ENCODE data around the gene CNTRL. TPM values are rescaled to one million over a fixed set of nuclear protein-coding genes. Genes with fewer than 3 reads are reported as not detected.
"Not testable (repeated sequence)": the region's sequence is repeated elsewhere in the genome, so short reads cannot be mapped to it uniquely, and the experiment has no call there.

CNTRL gene
- total RNA-seq, 1 donor from 2014 or later: 86.2 TPM

DNA sequence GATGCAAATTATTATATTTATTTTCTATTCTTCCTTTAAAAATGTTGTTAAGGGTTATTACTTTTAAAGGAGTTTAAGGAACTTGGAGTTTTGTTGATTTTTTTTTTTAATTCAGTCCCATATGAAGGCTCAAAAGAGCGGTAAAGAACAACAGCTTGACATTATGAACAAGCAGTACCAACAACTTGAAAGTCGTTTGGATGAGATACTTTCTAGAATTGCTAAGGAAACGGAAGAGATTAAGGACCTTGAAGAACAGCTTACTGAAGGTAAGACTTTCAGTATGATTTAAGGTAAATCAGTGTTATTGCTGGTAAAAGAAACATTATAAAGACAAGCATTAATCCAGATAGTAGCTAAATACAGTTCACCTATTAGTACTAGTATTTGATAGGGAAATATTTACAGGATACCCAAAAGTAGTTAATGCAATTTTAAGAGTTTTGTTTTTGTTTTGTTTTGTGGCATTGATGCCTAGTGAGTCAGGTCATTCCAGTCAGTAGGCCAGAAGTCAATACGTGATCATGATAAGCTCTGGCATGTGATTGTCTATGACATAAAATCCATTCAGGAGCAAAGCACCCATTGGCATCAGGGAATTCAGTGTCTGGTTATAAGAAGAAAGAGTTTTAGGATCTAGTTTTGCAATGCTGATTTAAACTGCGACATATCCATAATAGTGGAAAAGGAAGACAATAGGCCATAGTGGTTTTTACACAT is 49.2 kb downstream of the CNTRL start:
- intact Hi-C loops (cut with micrococcal nuclease): loop anchor here (5.0 kb wide), 2 partner anchors 33 to 542 kb away; partner anchors contain the start of gene CDK5RAP2

DNA sequence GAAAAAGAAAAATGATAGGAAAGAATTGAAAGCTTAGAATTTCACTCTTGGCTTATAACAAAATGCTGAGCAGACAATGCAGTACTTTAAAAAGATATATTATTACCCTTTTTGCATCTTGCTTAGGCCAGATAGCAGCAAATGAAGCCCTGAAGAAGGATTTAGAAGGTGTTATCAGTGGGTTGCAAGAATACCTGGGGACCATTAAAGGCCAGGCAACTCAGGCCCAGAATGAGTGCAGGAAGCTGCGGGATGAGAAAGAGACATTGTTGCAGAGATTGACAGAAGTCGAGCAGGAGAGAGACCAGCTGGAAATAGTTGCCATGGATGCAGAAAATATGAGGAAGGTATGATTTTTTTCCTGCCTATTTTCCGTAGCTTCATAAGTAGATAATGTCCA is 50.8 kb downstream of the CNTRL start:
- intact Hi-C loops (cut with micrococcal nuclease): no loop called here

DNA sequence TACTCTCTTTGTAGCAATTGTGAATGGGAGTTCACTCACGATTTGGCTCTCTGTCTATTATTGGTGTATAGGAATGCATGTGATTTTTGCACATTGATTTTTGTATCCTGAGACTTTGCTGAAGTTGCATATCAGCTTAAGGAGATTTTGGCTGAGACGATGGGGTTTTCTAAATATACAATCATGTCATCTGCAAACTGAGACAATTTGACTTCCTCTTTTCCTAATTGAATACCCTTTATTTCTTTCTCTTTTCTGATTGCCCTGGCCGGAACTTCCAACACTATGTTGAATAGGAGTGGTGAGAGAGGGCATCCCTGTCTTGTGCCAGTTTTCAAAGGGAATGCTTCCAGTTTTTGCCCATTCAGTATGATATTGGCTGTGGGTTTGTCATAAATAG is 54.6 kb downstream of the CNTRL start:
- intact Hi-C loops (cut with micrococcal nuclease): not testable (repeated sequence)

DNA sequence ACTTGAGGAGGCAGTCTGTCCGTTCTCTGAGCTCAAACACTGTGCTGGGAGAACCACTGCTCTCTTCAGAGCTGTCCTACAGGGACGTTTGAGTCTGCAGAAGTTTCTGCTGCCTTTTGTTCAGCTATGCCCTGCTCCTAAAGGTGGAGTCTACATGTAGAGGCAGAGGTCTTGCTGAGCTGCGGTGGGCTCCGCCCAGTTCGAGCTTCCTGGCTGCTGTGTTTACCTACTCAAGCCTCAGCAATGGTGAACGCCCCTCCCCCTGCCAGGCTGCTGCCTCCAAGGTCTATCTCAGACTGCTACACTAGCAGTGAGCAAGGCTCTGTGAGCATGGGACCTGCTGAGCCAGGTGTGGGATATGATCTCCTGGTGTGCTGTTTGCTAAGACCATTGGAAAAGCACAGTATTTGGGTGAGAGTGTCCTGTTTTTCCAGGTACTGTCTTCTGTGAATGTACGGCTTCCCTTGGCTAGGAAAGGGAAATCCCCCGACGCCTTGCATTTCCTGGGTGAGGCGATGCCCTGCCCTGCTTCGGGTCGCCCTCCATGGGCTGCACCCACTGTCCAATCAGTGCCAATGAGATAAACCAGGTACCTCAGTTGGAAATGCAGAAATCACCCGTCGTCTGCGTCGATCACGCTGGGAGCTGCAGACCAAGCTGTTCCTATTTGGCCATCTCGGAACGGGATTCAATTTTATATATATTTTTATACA is 58.5 kb downstream of the CNTRL start:
- intact Hi-C loops (cut with micrococcal nuclease): loop anchor here (1.0 kb wide), 1 partner anchor 12 kb away; no protein-coding TSS in a partner anchor

DNA sequence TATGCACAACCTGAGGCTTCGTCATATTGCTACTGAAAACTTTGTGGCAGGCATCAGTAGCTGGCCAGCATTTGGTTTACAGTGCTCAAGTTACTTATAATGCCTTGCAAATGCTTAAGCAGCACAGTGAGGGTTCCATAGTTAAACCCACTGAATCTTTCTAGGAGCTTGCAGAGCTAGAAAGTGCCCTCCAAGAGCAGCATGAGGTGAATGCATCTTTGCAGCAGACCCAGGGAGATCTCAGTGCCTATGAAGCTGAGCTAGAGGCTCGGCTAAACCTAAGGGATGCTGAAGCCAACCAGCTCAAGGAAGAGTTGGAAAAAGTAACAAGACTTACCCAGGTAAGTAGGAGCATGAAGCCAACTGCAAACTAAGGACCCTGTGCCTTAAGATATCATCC is 60.9 kb downstream of the CNTRL start:
- intact Hi-C loops (cut with micrococcal nuclease): no loop called here

GRCh38 chr9:121138561-121138960 is 63.8 kb downstream of the CNTRL start:
- intact Hi-C loops (cut with micrococcal nuclease): no loop called here

- intact Hi-C loops (cut with micrococcal nuclease): no loop called here
Observed at GRCh38 chr9:121138973-121139372, 64.2 kb downstream of the CNTRL start.

GRCh38 chr9:121140162-121140561 is 65.4 kb downstream of the CNTRL start:
- intact Hi-C loops (cut with micrococcal nuclease): no loop called here

- intact Hi-C loops (cut with micrococcal nuclease): no loop called here
Observed at GRCh38 chr9:121141306-121141705, 66.6 kb downstream of the CNTRL start.

DNA sequence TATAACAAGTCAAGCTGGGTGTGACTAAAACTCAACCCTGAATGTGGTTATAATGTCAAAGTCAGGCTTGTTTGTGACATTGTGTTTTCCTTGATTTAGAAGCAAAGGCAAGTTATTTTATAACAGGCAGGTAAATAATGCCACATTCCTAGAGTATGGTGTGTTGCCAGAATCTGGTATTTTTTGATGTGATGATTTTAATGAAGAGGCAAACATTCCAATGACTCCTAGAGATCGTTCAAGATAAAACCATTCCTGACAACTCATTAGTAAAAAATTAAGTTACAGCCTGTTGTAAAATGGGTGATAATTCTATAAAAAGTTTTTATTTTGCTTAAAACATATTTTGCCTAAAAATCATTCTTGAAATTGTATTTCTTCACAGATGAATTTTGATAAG is 67.0 kb downstream of the CNTRL start:
- intact Hi-C loops (cut with micrococcal nuclease): no loop called here

- intact Hi-C loops (cut with micrococcal nuclease): no loop called here
Observed at GRCh38 chr9:121143771-121144170, 69.0 kb downstream of the CNTRL start.

DNA sequence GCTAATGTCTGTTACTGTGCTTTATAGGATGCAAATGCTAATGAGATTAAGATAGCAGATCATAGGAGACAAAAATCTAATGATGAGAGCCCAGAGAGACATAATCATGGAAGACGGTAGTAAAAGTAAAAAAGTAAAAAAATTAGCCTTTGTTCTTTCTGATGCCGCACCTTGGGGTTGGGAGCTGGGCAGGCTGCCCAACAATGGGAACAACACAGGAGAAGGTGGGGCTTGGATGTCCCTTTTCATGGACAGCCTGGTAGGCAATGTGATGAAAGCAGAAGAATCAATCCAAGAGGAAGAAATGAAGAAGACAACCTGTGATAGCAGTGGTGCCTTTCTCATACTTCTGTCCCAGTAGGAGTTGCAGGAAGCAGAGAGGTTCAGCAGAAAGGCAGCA is 69.7 kb downstream of the CNTRL start:
- intact Hi-C loops (cut with micrococcal nuclease): no loop called here

DNA sequence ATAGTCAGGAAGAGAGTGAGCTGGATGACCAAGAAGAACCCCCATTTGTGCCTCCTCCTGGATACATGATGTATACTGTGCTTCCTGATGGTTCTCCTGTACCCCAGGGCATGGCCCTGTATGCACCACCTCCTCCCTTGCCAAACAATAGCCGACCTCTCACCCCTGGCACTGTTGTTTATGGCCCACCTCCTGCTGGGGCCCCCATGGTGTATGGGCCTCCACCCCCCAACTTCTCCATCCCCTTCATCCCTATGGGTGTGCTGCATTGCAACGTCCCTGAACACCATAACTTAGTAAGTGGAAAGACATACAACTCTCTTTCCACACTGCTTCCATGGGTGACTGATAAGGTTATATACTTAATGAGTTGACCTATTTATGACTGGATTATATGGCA is 75.4 kb downstream of the CNTRL start:
- intact Hi-C loops (cut with micrococcal nuclease): no loop called here

DNA sequence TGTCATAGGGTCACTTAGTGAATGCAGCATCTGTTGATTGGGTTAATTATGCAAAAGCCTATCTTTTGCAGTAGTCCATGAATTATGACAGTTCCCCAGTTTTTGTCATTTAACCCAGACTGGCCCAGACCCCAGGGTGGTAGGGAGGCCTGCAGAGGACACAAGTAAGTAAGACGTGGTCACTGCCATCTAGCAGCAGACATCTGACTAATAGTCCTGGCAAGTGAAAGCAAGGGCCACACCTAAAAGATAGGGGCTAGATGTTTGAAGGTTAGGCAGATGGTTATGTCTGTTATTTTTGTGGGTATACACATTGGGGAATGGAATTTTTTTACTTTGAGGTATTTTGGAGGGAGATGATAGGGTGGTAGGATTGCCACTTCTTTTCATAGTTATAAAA is 78.9 kb downstream of the CNTRL start:
- intact Hi-C loops (cut with micrococcal nuclease): no loop called here

GRCh38 chr9:121154782-121155181 is 80.0 kb downstream of the CNTRL start:
- intact Hi-C loops (cut with micrococcal nuclease): loop anchor here (5.0 kb wide), 1 partner anchor 32 kb away; no protein-coding TSS in a partner anchor

DNA sequence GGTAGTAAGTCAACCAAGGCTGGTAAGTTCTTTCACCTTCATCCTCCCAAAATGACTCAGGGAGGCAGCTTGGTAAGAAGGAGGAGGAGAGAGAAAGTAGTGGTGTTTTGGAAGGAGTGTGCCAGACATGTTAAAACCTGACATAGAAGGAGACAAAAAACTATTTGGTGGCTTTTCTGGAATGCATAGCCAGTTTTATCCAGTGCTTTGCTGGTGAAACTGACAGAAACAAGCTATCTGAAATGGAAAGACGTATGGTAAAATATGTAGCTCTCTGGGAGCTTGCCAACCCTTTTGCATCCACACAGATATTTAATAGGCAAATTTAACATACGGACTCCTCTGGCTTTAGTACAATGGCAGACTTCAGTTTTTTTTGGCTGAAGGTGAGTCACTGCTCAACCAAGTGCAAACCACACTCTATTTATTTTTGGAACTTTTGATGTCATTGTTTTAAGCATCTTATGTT is 81.5 kb downstream of the CNTRL start:
- intact Hi-C loops (cut with micrococcal nuclease): loop anchor here (5.0 kb wide), 1 partner anchor 34 kb away; no protein-coding TSS in a partner anchor

GRCh38 chr9:121157939-121158338 is 83.2 kb downstream of the CNTRL start:
- intact Hi-C loops (cut with micrococcal nuclease): loop anchor here (5.0 kb wide), 1 partner anchor 36 kb away; no protein-coding TSS in a partner anchor

- intact Hi-C loops (cut with micrococcal nuclease): no loop called here
Observed at GRCh38 chr9:121160025-121160424, 85.3 kb downstream of the CNTRL start.

- intact Hi-C loops (cut with micrococcal nuclease): no loop called here
Observed at GRCh38 chr9:121168052-121168451, 93.3 kb downstream of the CNTRL start.

GRCh38 chr9:121169094-121169601 is 94.4 kb downstream of the CNTRL start:
- intact Hi-C loops (cut with micrococcal nuclease): no loop called here

- intact Hi-C loops (cut with micrococcal nuclease): no loop called here
Observed at GRCh38 chr9:121171236-121171635, 96.5 kb downstream of the CNTRL start.
